ENCODE measurements around the gene PTTG1IP2.
"Not testable (repeated sequence)": the region's sequence is repeated elsewhere in the genome, so short reads cannot be mapped to it uniquely, and the experiment has no call there.

PTTG1IP2 gene

DNA sequence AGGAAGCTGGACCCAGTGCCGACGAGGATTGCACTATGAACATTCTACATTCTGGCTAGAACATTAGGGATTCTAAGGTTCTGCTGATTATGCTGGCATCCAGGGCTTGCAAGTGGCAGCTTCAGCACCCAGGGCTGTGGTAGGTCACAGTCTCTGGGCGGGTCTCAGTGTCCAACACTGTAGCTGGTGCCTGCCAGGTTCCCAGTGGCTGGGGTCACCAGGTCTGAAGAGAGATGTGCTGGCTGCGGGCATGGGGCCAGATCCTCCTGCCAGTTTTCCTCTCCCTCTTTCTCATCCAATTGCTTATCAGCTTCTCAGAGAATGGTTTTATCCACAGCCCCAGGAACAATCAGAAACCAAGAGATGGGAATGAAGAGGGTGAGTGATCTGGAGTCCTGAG lies at the start of gene PTTG1IP2:
Gene PTTG1IP2, plus strand, starts transcription at position 86 of the 400 bp plus-strand sequence. Its CDS starts 148 bp downstream, at position 234.
- DNase-seq (ENCODE audit: low read depth in 2 of 2) = no peak

DNA sequence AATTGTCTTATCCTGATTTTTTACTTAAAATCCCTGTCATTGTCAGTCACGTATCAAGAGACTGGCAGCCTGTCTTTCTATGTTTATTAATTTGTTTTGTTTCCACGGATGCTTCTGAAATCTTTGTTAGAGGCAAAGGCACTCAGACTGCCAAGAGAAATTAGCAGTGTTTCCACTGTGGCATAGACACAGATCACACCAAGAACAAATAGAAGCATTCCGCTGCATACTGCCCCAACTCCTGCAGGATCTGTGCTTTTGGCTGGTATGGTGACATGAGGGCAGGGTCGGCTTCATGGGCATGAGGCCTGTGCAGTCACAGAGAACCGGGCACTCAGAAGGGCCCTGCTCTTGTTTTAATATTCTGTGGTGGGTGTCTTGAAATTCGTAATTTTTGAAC lies 47.8 kb upstream of the PTTG1IP2 start:
- no peak for DNase-seq (ENCODE audit: low read depth in 2 of 2)

DNA sequence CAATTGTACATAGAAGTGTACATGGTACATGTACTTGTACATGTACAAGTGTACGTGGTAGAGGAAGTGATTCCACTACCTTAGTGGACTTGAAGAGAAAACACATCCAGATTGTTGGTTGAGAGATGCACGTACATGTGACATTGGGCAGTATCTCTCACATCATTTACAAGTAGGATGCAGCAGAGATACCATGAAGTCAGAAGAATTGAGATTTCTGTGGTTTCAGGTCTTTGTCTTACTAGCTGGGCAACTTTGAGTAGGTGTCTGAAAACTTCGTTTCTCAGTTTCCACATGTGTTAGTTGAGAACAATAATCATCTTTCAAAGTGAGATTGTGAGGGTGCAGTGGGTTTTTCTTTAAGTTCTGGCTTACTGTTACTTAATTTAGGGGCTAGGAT lies 44.7 kb upstream of the PTTG1IP2 start:
- no peak for DNase-seq (ENCODE audit: low read depth in 2 of 2)

DNA sequence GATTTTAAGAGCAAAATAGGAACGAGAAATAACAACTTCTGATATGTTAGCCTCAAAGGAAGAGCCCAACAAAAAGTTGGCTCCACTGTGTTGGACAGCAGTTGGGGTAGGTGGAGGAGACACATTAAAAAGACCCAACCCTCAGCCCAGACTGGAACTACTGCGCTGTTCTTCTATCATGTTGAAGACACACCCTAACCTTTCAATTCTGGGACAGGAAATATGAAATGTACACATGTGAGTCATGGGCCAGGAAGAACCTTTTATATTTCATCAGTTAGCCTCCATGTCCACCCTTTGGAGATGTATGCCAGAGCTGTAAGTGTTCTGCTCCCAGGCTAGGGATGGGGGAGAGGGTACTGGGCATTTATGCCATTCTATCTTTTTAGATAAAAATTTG lies 44.1 kb upstream of the PTTG1IP2 start:
- DNase-seq (ENCODE audit: low read depth in 2 of 2) = no peak

DNA sequence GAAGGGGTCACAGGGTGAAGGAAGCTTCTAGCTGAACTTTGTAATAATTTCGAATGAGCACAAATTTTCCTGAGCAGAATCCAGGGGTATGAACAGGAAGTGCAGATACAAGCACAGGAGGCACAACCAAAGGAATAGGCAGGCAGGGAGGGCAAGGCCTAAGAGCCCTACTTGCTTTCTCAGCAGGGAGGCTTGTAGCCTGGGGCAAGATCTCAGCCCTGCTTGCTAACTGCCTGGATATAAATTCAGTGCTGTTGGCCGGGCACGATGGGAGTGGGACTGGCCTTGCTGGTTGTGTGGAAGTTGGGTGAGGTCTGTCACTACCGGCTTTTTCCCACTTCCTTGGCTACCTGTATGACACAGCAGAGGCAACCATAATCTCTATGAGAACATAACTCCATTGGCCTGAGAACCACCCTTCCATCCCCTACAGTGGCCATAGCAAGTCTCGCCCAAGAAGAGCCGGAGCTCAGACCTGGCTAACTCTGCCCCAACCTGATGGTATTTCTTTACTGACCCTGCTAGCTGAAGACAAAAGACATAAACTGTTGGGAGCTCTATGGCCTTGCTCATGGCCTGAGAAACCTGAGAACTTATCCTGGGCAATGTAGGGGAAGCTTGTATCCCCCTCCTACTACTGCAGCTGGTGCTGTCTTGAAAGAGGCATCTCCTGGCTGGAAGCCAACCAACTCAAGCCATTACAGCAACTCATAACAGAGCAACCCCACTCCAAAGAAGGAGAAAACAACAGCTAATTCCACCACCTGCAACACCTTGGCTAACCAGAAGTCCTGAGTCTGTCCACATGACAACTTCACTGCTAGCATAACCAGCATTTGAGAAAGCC lies 38.6 kb upstream of the PTTG1IP2 start:
- no peak for DNase-seq (ENCODE audit: low read depth in 2 of 2)

DNA sequence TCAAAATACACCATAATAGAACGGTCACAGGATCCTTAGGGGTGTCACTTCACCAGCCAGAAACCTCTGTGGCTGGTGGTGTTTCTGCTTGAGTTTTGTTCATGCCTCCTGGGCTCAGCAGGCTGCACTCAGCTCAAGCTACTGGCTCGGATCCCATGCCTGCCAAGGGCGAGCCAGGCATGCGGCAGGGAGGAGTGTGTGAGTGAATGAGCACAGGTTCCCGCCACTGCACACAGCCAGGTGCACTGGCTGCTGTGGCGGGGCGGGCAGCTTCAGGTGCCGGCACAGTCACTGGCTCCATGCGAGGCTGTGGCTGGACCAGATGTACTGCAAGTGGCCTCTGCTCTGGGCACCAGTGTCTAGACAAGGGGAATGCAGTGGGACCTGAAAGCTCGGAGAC lies 36.7 kb upstream of the PTTG1IP2 start:
- DNase-seq (ENCODE audit: low read depth in 2 of 2) = no peak

DNA sequence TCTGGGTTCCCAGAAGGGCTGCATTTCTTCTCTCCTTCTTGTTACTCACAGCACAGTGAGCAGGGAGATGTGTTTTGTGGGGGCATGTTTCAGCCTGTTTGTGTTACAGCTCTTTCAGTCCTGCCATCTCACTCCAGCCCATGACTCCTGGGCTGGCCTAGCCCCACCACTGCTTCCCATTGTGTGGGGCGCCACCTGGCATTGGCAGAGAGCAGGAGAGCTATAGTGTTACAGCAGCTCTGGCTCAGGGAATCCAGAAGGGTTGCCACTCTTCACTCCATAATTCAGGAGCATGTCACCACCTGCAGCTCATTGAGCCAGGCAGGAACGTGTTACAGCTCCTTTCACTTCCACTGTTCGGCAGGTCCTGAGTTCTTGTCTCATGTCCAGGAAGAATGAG lies 36.2 kb upstream of the PTTG1IP2 start:
- no peak for DNase-seq (ENCODE audit: low read depth in 2 of 2)

DNA sequence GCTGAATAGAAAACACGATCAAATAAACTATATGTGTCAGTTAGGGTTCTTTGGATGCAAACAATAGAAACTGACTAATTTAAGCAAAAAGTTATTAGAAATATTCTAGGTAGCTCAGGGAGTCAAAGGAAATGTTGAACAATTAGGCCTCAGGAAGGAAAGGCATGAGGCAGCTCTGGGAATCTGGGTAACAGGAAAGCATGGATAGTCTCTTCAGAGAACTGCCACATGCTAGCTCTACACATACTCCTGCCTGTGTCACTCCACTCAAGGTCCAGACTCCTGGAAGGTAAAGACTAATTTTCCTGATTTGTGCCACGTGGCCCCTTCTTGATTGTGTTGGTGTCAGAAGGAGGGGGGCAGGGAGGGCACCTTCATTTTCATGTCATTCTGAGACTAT lies 23.8 kb upstream of the PTTG1IP2 start:
- no peak for DNase-seq (ENCODE audit: low read depth in 2 of 2)

DNA sequence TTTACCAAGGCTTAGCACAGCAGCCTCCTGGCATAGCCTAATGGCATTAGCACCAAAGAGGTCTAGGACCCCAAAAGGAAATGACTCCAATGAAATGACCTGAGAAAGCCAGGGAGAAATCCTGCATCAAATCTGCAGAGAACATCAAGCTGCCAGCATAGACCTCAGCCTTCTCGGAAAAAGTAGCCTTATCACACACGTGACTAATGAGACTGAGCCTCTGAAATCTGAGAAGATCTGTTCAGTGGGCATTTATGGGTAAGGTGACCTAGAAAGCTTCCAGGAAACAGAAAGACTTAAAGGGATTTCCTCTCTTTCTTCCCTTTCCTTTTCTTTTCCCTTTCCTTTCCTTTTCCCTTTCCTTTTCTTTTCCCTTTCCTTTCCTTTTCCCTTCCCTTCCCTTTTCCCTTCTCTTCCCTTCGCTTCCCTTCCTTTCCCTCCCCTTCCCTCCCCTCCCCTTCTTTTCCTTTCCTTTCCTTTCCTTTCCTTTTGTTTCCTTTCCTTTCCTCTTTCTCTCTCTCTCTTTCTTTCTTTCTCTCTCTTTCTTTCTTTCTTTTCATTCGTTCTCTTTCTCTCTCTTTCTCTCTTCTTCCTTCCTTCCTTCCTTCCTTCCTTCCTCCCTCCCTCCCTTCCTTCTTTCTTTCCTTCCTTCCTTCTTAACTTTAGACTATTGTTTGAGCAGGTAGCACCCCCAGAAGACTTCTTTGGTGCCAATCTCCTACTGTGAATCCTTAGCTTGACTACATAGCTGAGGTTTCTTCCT lies 23.1 kb upstream of the PTTG1IP2 start:
- DNase-seq (ENCODE audit: low read depth in 2 of 2) = no peak

DNA sequence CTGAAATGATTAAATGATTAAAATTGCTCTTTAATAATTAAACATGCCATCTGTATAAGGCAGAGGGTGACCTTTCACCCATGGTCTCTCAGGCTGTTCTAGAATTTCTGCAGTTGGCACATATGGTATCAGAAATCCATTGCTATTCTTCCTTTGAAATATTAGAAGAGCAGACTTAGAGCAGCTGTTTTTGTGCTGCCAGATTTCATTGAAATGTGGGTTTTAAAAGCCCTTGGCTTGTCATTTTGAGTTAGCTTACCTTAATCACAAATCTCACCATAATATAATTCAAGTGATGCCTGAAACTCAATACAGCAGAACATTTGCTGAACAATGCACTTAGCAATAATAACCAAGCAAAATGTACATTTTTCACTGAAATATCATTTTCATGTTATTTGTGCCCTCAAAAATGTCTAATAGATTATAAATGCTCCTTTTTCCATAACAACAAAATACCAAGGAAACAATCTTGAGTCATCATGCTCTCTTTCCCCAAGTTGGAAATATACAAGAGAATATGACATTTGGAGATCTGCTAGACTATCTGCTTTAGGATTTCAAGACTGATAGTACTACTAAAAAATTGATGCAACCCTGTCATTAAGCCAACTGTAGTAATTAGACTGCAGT lies 16.1 kb upstream of the PTTG1IP2 start:
- DNase-seq (ENCODE audit: low read depth in 2 of 2) = no peak

DNA sequence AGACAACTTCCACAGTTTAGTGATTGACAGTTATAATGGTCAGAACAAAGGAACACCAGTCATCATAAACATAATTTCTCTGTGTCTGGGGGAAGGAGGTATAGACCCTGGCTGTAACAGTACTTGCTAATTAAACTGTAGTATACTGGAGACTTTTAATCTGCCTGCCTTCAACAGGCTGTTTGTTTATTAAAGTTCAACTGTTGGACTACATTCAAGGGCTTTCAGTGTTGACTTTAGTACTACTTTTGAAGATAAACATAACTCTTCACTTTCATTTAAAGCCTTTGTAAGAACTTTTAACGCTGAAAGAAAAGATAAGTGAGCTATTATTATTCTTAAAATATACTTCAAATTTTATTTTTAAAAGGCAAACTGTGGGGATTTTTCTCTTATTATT lies 15.5 kb upstream of the PTTG1IP2 start:
- no peak for DNase-seq (ENCODE audit: low read depth in 2 of 2)

DNA sequence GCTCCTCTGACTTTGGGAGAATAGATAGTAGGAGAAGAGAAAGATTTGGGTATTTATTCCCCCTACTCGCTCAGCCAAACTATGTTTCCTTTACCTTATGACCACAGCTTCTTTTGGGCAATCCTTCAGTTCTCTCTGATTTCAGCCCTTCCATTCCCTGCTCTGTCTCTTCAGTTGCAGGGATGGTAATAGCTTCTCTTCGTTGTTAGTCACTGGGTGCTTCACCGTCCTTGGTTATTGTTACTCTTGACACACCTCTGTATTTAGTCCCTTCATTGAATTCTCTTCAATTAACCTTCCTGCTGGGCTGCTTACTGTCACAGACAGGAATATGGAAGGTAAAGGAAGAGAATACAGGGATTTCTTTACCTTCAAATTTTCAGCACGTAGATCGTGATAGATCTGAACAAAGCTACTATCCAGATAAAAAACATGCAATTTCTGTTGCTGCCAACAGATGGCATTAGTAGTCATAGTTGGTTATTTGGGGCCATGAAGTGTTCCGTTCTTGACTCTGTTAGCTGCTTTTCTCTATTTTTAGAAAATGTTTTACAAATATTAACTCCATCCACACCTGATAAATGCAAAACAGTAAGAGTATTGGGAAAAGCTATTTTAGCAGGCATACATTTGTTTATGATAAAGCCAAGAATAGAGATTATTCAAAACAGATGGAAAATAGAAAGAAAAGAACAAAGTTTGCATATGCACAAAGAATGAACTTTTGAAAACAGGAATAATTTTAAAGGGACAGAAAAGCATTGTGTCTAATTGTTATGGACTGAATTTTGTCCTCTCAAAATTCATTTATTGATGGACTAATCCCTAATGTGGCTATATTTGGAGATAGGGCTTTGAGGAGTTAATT lies 14.0 kb upstream of the PTTG1IP2 start:
- no peak for DNase-seq (ENCODE audit: low read depth in 2 of 2)

DNA sequence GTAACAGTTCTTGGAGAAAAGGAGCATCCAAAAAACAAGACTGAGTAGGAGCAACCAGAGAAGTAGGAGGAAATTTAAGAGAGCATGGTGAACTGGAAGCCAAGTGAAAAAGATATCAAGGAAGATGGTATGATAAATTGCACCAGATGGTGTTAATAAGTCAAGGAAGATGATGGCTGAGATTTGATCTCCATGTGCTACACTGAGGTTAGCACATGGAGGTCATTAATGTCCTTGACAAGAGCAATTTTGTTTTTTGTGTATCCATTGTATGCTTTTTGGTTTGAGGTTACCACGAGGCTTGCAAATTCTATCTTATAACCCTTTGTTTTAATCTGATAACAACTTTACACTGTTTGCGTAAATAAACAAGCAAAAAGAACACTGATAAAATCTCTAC lies 11.3 kb upstream of the PTTG1IP2 start:
- no peak for DNase-seq (ENCODE audit: low read depth in 2 of 2)

DNA sequence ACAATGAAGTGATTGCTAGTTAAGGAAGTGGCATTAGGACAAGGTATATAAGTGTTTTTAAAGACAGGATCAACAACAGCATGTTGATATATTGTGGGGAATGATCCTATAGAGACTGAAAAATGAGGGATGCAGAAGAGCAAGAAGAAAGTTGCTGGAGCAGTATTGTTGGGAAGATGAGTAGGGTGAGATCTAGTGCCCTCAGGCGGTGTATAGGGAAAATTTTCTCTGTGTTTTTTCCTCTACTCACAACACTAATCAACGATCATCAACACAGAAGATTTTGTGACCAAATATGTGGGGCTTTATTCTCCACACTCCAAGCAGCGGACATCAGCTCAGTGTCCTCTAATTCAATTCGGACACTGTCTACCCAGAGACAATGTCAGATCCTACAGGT lies 9.6 kb upstream of the PTTG1IP2 start:
- DNase-seq (ENCODE audit: low read depth in 2 of 2) = no peak

DNA sequence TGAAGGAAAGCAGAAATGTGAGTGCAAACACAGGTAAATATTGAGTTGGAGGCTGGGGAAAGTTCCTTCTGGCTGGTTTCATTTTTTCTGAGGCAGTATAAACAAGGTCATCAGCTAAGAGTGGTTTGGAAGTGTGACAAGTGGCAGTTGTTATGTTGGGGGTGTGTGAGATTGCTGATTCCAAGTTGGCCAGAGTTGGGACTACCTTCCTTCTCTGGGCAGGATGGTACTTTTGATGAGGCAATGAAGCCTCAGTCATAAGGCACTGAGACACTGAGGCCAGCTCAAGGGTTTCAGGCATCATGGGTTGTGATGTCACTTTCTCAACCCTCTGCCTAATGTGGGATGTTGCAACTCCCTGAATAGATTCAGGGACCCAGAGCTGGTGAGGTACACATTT lies 8.2 kb upstream of the PTTG1IP2 start:
- no peak for DNase-seq (ENCODE audit: low read depth in 2 of 2)

DNA sequence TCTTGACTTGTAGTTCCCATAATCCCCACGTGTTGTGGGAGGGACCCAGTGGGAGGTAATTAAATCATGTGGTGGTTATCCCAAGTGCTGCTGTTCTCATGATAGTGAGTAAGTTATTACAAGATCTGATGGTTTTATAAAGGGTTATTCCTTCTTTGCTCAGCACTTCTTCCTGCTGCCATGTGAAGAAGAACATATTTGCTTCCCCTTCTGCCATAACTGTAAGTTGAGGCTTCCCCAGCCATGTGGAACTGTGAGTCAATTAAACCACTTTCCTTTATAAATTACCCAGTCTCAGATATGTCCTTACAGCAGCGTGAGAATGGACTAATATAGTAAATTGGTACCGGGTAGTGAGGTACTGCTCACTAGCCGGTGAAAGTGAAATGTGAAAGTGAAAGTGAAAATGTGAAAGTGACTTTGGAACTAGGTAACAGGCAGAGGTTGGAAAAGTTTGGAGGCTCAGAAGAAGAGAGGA lies 6.2 kb upstream of the PTTG1IP2 start:
- not testable (repeated sequence) for DNase-seq (ENCODE audit: low read depth in 2 of 2)

DNA sequence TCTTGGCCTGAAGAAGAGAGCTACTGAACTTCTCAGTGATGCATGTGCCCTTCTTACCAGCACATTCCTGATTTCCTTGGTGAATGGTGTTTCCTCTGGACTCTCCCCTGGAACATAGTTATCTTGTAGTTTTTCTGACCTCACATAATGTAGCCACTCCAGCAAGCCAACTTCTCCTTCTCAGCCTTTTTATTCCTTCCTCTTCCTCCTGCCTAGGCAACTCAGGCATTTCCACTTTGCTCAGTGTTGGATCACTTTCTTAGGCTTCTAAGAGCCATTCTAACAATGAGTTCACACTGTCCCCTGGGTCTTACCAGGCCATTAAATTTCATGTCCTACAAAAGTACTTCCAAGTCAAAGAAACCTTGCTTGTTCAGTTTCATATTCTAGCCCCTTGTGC lies 3.6 kb upstream of the PTTG1IP2 start:
- no peak for DNase-seq (ENCODE audit: low read depth in 2 of 2)

DNA sequence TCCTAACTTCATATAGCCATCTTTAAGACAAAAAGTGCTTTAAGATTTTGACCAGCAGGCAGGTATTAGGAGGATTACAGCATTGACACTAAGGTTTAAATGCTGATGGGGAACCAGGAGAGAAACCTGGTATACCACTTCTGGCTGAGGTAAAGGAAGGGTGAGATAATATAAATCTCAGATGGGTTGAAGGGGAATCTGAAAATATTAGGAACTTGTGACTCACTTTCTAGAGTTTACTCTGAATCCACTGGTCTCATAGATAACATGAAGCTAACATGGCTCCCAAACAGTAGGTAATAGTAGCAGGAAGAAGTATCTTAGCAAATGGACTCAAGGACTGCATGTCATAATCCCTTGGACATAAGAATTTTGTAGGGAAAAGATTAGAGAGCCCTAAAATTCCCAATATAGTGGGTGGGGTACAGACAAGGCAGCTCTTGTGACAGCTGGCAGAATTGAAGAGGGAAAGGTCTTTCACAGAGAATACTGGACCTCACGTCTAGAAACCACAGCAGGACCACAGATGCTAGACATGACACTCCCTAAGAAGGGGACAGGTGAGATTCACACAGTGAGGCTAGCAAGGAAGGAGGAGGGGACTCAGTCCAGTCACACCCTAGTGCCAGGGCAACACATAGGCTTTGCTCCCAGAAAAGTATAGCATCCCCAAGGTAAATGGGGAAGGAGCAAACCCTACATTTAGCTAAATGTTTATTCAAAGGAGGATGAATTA lies 3.5 kb downstream of the PTTG1IP2 start:
- DNase-seq (ENCODE audit: low read depth in 2 of 2) = no peak

DNA sequence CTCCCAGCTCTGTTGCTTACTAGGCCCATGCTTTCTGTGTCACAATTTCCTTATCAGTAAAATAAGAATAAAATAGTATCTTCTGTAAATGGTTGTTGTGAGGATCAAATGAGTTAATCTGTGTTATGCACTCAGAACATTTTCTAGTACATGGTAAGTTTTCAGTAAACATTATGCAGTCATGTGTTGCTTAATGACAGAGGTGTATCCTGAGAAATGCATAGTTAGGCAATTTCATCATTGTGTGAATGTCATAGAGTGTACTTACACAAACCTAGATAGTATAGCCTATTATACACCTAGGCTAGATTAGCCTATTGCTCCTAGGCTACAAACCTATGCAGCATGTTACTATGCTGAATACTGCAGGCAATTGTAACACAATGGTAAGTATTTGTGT lies 4.4 kb downstream of the PTTG1IP2 start:
- no peak for DNase-seq (ENCODE audit: low read depth in 2 of 2)

DNA sequence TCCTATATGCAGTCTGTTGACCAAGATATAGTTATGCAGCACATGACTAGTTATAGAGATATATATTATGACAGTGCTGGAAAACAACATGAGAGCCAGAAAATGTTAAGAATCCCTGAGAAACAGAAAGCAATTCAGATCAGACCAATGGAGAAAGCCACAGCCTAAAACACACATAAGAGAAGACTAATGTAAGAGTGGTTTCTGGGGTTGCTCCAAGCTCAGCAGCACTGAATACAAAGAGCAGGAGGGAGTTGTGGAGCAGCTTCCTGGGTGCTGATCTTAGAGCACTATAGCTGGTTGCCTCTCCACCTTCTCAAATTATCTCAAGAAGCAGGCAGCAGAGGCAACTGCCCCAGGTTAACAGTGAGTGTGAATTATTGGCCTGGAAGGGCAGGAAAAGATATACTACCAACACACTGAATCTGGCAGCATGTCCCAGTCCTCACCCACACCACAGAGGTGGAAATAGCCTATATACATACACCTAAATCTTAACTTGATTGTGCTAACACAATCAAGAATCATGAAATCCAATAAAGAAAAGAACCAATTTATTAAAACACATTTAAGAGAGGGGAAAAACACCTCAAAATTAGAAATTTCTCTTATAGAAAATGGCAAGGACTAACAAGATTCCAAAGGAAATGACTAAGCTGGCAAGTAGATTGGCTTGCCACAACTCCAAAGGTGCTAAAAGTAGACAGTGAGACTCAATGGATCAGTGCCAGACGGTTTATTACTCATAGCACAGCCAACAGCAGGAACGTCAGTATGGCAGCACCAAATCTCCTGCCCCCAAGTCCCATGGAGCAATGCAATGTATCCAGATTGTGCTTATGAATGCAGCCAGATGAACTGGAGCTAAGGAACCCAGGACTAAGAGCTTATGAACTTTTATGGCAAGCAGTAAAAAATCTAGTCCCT lies 5.1 kb downstream of the PTTG1IP2 start:
- DNase-seq (ENCODE audit: low read depth in 2 of 2) = no peak

All from stimulated activated CD4-positive, alpha-beta T cell treated with anti-CD3 and anti-CD28 coated beads, Interleukin-1b, Interleukin-23, amount 100 ng/mL, for 1 hour (primary cell).